ENCODE measurements around the gene PRKACA.

DNA sequence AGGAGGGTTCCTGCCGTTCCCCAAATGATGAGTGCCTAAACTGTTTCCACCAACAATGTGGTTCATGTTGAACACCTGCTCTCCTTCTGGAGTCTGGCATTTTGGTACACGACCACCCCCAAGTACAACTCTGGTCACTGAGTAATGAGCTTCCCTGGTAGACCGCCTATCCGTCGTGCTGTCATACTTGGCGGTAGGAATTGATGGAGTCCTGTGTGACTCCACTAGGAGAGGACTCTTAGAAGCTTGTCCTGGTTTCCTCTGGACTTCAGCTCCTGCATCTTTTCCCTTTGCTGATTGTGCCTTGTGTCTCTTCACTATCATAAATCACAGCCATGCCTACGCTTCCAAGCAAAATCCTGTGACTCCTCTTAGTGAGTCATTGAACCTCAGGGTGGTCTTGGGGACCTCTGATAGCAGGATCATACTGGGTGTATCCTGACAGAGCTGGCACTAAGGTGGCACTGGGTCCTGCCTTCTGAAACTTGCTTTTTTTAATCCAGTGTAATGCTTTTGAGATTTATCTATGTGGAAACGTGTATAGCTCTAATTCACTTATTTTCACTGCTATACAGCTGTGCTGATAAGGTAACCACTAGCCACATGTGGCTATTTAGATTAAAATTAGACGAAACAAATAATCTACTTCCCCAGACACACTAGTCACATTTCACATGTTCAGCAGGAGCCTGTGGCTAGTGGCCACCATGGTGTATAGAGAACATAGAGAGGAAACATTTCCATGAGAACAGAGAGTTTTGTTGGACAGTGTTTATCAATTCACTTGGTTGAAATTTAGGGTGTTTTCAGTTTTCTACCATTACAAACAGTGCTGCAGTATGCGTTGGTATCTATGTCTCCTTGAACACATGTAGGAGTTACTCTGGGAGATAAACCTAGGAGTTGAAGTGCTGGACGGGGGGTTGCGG lies 25.0 kb upstream of the PRKACA start:
- TF ChIP-seq, protein P1, sequence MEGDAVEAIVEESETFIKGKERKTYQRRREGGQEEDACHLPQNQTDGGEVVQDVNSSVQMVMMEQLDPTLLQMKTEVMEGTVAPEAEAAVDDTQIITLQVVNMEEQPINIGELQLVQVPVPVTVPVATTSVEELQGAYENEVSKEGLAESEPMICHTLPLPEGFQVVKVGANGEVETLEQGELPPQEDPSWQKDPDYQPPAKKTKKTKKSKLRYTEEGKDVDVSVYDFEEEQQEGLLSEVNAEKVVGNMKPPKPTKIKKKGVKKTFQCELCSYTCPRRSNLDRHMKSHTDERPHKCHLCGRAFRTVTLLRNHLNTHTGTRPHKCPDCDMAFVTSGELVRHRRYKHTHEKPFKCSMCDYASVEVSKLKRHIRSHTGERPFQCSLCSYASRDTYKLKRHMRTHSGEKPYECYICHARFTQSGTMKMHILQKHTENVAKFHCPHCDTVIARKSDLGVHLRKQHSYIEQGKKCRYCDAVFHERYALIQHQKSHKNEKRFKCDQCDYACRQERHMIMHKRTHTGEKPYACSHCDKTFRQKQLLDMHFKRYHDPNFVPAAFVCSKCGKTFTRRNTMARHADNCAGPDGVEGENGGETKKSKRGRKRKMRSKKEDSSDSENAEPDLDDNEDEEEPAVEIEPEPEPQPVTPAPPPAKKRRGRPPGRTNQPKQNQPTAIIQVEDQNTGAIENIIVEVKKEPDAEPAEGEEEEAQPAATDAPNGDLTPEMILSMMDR (IDR thresholded peaks at IDR 0.05; ENCODE audit: low read depth, low read length) = no peak
- no peak for TF ChIP-seq EZH2phosphoT487 (IDR thresholded peaks at IDR 0.05; ENCODE audit: low read depth)
